ENCODE data around the gene OR3A3.
"Not testable (repeated sequence)": the region's sequence is repeated elsewhere in the genome, so short reads cannot be mapped to it uniquely, and the experiment has no call there.

OR3A3 gene
- total RNA-seq: 0 reads per million in 3 experiments

DNA sequence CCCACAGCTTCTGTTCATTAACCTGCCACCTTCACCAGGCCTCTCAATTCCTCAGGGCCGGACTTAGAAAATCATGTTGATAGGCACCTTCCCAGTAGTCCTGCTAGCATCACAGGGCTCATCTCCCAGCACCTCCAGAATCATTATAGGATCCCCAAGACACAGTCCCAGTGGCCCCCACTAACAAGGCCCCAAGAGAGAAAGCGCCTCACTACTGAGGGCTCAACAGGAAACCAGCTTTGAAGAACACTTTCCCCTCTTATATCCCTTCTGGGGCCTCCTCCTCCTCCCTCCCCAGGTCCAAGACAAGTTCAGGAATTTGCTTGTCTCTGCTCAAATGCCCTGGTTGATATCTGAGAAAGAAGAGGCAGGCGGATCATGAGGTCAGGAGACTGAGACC, at the start of gene OR3A3:
Gene OR3A3, plus strand, starts transcription at position 301 of the 400 bp plus-strand sequence.
- DNase-seq: no peak

DNA sequence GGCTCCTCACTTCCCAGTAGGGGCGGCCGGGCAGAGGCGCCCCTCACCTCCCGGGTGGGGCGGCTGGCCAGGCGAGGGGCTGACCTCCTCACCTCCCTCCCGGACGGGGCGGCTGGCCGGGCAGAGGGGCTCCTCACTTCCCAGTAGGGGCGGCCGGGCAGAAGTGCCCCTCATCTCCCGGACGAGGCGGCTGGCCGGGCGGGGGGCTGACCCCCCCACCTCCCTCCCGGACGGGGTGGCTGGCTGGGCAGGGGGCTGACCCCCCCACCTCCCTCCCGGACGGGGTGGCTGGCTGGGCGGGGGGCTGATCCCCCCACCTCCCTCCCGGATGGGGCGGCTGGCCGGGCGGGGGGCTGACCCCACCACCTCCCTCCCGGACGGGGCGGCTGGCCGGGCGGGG, 40.0 kb upstream of the OR3A3 start:
- not testable (repeated sequence) for DNase-seq

- no peak for DNase-seq
Observed at GRCh38 chr17:3378321-3378720, 32.8 kb upstream of the OR3A3 start.

GRCh38 chr17:3381957-3382356, 29.2 kb upstream of the OR3A3 start:
- no peak for DNase-seq

- peak; percentile 34 for DNase-seq
Observed at GRCh38 chr17:3385869-3386816, 25.0 kb upstream of the OR3A3 start, which contains the start of gene OR3A2. Gene OR3A2, minus strand, starts transcription at chr17:3386308.

GRCh38 chr17:3389791-3390190, 21.4 kb upstream of the OR3A3 start:
- DNase-seq: no peak

DNA sequence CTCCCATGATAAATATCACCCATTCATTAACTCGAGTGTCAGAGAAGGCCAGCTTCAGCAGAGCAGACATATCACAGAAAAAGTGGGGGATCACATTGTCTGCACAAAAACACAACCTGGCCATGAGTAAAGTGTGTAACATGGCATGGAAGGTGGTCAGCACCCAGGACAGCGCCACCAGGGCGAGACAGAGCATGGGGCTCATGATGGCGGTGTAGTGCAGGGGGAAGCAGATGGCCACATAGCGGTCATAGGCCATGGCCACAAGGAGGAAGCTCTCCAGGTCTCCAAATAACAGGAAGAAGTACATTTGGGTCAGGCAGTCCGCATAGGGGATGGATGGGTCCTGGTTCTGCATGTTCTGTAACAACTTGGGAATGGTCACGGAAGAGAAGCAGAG, 13.4 kb upstream of the OR3A3 start:
- not testable (repeated sequence) for DNase-seq

DNA sequence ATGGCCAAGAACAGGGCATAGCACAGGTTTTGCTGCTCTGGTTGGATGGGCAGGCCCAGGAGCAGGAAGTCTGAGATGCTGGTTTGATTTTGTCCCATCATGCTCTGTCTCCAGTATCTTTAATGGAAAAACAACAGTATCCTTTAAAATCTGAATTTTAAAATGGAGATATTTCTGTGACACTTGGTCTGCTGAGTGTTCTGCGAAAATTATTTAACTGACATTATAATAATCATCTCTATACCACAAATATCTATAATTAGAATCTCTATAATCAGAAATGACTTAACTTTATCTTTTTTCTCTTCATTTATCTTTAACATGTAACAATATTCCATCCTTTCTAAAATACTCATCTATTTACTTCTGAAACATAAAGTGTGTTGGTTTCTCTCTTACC, 12.9 kb upstream of the OR3A3 start, which contains the start of gene OR1E1:
Gene OR1E1, minus strand, starts transcription at position 101 of the 400 bp plus-strand sequence. Its CDS starts 0 bp downstream, at position 101.
- DNase-seq: no peak

- DNase-seq: no peak
Observed at GRCh38 chr17:3400055-3400454, 11.1 kb upstream of the OR3A3 start.

GRCh38 chr17:3401786-3402185, 9.4 kb upstream of the OR3A3 start:
- no peak for DNase-seq

DNA sequence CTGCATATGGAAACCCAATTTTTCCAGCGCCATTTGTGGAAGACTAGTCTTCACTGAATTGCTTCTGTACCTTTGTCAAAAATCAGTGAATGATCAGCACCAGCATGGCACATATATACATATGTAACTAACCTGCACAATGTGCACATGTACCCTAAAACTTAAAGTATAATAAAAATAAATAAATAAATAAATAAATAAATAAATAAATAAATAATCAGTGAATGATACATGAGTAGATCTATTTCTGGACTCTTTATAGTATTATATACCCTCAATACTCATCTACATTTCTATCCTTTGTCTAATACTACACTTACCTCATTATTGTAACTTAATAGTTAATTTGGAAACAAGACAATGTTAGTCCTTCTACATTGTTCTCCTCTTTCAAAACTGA, 7.3 kb upstream of the OR3A3 start:
- DNase-seq: not testable (repeated sequence)

DNA sequence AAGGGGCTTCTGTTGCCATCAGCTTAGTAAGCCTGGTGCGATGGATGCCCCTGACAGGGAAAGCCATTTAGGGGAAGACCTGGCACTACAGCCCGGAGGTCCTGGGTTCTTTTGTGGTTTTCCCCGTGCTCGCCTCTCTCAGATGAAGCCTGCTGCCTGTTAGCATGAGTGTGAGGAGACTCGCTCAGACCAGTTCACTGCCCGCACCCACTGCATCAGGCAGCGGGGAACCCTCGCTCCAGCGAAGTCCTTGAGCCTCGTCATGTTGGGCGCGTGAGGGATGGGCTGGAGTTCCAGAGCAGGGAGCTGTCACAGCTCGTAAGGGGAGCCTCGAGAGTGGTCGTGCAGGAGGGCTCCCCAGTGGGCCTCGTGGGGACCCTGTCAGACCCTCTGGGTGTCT, 1.0 kb downstream of the OR3A3 start:
- not testable (repeated sequence) for DNase-seq

DNA sequence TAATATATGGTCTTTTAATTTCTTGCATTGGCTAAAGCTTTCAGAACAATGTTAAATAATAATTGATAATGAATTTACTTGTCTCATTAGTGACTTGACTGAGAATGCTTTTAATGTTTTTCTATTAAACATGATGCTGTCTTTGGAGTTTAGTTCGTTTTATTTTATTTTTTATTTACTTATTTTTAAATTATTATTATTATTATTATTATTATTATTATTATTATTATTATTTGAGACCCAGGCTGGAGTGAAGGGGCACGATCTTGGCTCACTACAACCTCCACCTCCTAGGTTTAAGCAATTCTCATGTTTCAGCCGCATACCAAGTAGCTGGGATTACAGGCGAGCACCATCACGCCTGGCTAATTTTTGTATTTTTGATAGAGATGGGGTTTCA, 4.4 kb downstream of the OR3A3 start:
- no peak for DNase-seq

- no peak for DNase-seq
Observed at GRCh38 chr17:3418222-3418621, 7.1 kb downstream of the OR3A3 start.

DNA sequence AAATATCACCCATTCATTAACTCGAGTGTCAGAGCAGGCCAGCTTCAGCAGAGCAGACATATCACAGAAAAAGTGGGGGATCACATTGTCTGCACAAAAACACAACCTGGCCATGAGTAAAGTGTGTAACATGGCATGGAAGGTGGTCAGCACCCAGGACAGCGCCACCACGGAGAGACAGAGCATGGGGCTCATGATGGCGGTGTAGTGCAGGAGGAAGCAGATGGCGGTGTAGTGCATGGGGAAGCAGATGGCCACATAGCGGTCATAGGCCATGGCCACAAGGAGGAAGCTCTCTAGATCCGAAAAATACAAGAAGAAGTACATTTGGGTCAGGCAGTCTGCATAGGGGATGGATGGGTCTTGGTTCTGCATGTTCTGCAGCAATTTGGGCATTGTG, 22.0 kb downstream of the OR3A3 start:
- not testable (repeated sequence) for DNase-seq

DNA sequence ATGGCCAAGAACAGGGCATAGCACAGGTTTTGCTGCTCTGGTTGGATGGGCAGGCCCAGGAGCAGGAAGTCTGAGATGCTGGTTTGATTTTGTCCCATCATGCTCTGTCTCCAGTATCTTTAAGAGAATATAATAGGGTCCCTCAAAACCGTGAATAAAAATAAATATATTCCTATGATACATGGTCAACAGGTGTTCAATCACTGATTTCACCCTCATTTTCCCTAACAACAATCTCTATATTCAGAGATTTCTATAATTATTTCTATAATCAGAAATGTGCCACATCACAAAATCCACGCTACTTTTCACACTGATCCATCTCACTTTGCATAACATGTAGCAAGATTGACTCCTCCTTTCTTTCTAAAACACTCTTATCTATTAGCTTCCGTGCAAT, 22.6 kb downstream of the OR3A3 start, which contains the start of gene OR1E2:
Gene OR1E2, minus strand, starts transcription at position 101 of the 400 bp plus-strand sequence. Its CDS starts 0 bp downstream, at position 101.
- DNase-seq: no peak

- DNase-seq: no peak
Observed at GRCh38 chr17:3438368-3438767, 27.2 kb downstream of the OR3A3 start.

DNA sequence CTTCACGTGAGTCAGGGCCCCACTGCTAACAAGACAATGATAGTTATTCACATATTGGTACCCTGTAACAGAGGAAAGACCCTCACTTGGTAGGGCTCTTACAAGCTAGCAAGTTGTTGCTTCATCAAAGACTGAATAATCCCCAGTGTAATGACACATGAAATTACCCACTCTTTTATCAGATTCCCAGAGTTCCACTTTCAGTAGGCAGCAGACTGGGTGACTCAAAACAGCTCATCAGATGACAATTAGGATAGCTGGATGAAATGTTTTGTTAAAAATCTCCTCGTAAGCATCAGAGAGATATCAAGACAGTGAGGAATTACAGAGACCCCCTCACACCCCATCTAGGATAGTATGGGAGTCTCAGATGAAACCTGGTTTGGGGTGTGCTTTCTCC, 29.3 kb downstream of the OR3A3 start:
- DNase-seq: no peak

DNA sequence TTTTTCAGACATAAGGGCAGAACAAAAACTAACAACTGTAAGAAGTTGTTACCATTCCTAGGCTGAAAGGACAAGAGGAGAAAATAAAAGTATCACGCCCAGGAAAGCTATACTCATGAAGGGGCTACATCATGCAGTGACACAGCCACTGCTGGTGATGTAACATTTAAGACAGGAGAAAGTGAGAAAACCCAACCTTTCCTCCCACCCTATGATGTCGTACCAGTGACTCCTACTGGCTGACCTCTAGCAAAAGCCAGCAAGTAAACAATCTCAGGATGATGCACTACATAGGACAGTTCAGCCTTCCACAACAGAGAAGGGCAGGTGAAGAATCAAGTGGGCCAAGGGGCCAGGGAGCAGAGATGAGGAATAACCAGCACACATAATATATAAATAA, 36.5 kb downstream of the OR3A3 start:
- DNase-seq: no peak

DNA sequence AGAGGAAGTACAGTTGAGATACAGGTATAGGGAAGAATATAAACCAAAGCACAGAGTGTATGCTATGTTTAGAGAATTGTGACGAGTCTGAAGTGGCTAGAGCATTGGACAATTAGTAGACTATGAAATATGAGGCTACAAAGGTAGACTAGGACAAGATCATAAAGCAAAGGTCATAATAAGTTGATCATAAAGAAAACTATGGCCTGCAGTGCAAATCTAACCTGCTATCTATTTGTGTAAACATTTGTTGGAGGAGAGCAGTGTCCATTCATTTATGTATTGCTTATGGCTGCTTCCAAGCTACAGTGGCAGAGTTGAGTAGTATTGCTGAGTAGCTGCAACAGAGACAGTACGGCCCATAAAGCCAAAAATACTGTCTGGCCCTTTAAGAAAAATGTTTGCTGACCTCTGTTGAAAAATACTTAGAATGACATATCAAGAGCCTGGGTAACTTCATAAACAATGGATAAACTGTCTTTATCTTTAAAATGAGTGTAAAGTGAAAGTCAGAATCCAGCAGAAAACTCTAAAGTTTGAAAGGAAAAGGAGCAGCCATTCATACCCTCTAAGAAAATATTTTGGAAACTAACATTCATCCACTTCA, 37.0 kb downstream of the OR3A3 start:
- DNase-seq: no peak

DNA sequence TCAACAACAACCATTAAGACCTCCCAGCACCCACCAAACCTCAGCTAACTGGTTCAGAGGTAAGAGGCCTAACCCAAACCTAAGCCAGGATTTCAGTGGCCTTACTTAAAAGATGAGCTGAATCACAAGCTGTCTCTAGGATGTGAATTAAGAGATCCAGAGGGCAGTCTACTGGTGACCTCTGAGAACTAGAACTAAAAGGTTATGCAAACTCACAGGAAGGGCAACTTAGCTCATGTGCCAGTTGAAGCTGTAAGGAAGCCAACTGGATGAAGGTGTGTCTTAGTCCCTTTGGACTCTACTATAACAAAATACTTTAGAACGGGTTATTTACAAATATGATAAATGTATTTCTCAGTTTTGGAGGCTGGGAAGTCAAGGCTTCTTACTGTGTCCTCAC, 55.2 kb downstream of the OR3A3 start:
- DNase-seq: not testable (repeated sequence)

DNA sequence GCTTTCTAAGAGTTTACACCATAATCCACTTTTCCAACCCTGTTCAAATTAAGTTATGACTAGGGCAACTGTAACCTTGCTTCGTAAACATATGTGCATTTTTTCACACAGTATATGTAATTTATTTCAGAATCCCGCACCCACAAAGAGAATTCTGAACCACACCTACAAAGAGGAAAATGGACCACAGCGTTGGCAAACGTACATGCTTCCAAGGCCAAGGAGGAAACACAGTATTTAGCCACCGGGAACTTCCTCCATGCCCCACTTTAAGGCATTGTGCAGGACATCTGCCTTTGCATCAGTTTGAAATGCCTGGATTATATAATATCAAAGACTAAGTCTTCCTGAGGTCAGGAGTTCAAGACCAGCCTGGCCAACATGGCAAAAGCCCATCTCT, 58.4 kb downstream of the OR3A3 start:
- DNase-seq: no peak

GRCh38 chr17:3471599-3471998, 60.4 kb downstream of the OR3A3 start, which contains the start of gene SPATA22:
Gene SPATA22, minus strand, starts transcription at chr17:3471819. Its CDS starts 2,494 bp downstream, at chr17:3469325.
- no peak for DNase-seq

DNA sequence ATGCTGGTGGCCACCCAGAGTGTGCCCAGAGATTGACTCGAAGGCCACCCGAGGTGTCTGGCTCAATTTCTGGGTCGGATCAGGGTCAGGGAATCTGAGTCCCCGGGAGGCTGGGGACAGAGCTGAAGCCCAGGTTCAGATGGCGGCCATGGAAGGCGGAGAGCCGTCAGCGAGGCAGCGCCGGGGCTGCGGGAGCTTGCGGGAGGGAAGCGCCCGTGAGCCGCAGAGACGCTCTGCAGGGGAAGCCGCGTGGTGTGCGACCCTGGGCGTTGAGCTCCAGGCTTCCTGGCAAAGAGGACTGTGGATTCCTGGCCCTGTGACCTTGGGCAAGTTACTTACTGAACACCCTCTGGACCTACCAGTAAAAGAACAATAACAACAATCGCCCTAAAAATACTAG, 61.0 kb downstream of the OR3A3 start:
- no peak for DNase-seq

Data from central memory CD4-positive, alpha-beta T cell (primary cell).